Non-pigmented ciliary epithelial cell (primary cell): ENCODE results near the gene HOXD13.

Experiments
- DNase-seq: peaks from one replicate; pipeline ENCODE4 v3.0.0-alpha.2; 2010; ENCODE audit warnings: low read depth

Gene HOXD13

DNA sequence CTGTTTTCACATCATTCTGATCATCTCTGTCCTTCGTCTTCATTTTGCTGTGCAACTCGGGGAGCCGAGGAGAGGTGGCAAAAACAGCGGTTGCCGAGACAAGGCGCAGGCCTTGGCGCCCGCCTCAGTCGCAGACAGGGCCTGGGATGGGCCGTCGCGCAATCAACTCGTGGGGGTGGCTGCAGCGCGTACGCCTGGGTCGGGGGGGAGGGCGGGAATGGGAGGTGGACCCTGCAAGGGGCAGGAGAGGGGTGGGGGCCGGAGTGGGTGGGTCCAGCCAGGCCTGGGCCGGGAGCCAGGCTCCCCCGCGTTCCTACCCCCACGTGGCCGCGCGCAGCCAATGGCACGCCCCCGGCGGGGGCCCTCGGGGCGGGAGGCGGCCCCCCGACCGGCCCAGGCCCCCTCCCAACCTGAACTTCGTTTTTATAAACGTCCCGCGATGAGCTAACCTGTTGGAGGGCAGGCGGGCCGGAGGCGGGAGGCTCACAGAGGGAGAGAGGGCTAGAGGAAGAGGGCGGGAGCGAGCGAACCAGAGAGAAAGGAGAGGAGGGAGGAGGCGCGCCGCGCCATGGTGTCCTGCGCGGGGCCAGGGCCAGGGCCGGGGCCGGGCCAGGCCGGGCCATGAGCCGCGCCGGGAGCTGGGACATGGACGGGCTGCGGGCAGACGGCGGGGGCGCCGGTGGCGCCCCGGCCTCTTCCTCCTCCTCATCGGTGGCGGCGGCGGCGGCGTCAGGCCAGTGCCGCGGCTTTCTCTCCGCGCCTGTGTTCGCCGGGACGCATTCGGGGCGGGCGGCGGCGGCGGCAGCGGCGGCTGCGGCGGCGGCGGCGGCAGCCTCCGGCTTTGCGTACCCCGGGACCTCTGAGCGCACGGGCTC is at the start of gene HOXD13:
TSS of gene HOXD13 (plus strand) at position 452 of the 875 bp plus-strand sequence. CDS start at position 622, 170 bp downstream.
- no peak for DNase-seq

DNA sequence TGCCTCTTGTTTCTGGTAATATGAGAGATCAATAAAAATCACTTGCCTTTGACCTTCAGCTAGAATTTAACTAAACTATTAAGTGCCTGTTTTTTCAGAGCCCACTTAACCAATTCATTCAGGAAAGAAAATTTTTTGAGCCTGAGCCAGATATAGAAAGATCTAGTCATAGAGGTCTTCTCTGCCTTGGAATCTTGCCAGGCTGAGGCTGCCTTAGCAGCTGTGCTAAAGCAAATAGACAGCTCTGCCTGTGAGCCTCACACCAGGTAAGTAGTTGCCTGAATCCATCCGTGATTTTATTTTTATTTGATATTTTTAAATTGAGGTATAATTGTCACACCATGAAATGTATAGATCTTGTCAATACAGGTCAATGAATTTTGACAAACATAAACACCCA is 36.1 kb upstream of the HOXD13 start:
- DNase-seq = no peak

DNA sequence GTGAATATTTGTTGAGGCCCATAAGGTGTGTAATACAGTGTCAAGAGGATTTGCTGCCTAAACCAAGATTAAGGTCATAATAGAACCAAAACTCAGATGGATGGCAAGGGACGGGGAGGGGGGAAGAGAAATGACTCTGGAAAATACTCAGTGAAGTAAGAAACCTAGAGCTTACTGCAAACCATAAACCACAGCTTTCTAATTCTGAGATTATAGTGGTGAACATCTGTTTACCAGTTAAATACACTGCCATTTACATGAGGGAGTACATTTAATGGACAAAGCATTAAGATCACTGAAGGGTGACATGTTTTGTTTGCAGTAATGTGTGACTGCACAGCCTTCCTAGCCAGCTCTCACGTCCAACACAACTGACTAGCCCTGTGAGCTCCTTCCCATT is 28.6 kb upstream of the HOXD13 start:
- no peak for DNase-seq

DNA sequence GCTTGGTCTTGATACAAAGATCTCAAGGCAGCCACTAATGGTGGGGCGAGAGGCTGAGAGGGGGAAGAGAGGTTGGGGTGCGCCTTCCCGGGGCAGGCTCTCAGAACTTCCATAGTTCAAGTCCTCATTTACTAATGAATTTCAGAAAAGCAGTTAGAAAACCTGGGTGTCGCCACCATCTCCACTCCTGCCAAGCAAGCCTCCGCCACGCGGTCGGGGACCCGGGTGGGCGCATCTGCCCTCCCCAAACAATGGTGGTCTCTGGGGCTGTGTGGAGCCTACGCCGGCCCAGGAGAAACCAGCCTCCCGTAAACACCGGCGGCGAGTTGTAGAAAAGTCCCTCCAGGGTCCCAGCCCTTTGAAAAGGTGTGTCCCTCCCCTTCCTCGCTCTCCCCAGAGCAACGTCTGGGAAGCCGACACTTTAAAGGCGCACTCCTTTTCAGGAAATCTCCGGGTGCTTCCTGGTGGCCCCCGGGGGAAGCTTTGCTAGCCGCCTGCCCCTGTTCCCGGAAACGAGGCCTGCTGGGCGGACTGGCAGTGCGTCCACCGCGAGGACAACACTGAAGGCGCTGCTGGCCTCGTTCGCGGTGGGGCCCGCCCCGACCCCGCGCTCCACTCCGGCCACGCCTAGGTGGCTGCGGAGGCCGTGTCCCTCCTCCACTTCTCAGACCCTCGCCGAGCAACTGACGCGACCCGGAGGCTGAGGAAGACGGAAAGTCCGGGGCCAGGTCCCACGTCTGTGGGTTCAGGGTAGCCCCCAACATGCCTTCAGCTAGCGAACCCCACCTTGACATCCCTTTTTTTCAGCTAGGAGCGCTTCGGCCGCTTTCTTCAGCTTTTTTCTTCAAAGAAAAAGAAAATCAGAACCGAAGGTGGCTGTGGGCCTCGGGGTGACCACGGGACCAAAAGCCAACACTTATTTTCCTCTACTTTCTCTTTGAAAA is 25.6 kb upstream of the HOXD13 start:
- no peak for DNase-seq

DNA sequence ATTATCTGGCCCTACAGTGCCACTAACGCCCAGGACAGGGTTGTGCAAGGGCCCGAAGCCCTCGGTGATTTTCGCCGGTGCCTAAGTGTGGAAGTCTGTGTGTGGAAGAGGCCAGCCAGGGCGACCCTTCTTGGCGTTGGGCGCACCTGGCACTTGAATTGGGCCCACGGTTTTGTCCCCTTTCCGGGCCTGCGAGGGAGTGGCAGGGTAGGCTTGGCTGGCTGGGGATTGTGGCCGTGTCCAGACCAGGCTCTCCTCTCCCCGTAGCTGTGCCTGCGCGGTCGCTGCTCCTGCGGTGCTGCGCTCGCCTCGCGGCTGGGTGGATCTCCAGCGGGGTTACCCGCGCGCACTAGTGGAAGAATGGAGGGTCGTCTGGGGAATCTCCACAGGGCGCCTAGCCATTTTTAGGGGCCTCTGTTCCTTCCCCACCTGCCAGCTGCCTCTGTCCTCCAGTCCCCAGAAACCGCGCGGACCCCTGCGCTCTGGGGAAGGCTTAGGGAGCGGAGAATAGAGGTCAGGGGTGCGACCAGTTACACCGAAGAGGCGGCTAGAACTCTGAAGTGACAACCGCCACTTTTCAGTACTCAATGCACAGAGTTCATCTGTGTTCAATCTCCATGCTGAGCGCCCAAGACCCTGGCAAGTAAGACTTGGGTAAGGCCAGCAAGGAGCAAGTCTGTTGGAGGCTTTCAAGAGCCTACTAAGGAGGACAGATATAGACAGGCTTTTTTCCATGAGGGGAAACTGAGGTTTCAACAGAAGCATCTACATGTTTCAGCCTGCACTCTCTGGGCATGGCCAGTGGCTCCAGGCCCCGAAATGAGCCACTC is 24.7 kb upstream of the HOXD13 start:
- DNase-seq = no peak

DNA sequence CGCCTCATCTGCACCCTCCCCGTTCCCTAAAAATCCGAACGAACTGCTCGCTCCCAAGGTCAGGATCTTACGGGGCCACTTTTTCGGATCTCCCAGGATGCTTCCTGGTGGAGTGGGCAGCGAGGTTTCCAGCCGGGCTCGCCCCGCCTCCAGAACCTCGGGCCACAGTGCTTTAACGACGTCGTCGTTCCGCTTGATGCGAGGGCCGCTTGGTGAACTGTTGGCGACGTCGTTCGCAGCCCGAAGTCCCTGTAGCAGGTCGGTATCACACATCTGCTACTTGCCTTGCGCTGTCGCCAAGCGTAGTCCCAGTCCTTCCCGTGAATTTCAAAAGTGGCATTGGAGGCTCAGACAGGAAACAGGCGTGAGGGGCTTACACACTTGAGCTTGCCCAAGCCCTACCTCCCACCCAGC is 24.1 kb upstream of the HOXD13 start:
- DNase-seq = no peak

DNA sequence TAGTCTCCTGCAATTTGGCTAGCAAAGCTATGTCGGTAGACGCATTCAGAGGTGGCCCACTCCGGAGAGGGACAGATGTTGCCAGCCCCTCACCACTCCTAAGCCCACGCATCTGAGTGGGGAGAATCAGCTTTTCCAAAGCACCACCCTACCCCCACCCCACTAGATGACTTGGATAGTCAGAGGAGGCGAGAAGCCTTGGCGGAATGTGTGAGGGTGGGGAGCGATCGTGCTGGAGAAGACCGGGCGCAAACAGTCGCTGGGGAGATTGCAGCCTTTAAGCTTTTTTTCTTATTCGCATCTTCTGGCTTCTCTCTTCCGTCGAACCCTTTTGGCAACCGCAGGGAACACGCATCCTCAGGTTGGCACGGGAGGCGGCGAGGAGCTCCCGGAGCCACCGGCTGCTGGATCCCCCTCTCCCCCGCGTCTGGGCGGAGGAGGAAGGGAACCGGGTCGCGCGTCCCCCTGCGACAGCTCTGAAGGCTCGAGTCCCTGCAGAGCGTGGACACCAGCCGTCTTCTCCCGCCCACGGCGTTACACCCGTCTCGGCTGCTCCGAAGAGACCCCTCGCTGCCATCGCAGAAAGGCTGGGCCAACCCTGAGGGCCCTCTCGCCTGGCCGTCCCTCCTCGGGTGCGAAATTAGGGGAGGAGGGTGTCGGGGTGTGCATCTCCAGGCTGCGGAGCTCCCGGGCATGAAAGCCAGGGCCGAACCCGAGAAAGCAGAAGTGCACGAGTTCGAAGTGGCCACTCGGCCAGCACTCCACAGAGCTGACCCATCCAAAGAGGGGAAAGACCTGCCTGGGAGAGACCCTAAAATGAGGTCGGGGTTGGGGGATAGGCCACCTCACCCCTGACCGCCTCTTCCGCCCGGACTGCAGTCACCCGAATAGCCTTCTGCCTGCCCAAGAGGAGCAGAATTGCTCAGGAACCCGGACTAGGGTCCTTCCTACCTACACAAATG is 20.9 kb upstream of the HOXD13 start:
- no peak for DNase-seq

DNA sequence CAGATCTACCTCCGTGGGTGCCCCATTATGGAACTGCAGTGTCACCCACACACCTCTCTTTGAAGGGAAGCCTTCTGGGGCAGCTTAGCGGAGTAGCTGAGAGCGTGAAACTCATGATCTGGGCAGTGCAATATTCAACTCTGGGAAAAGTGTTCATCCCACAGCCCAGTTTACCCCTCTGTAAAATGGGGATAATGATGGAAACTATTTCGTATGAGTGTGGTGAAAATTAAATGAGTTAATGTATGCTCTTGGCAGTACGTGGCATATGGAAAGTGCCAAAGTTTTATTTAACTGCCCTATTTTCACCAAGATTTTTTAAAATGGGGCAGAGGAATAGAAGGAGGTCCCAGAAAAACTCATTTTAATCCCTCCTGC is 20.2 kb upstream of the HOXD13 start:
- no peak for DNase-seq

DNA sequence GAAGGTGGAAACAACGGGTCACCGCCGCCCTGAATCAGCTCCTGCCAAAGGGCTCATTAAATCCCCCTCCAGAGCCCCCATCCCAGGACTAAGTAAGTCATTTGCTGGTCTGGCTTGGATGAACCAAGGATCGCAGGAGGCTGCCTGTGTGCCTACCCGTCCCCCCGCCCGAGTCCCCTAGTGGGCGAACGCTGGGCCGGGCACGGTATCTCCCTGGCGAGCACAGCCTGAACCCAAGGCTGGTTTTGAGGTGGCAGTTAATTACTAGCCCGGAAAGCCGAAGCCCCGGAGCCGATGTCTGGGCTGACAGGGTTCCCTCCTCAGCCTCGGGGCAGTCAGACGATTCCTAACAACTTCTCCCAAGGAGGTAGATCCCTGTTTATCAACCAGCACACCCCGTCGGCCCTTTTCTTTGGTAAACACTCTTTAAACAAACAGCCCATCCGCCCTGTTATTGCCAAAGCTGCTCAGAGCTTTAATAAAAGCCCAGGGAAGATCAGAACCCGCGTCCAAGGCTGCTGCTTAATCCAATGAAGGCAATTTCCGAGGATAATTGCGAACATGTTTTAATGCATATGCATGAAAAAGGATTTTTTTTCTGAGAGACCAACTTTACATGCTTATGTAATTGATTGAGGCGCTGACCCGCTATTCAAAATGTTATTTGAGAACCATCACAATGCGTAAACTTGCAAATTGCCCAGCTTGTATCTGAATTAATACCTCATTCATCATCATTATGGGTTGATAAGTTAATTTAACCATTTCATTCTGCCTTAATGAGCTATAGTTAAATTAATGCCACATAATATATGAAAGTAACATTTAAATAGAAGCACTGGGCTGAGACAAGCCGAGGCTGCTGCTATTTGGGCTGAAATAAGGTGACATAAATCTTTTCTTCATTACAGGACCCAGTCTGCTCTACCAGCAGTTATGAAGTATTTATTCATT is 19.3 kb upstream of the HOXD13 start:
- DNase-seq = no peak

DNA sequence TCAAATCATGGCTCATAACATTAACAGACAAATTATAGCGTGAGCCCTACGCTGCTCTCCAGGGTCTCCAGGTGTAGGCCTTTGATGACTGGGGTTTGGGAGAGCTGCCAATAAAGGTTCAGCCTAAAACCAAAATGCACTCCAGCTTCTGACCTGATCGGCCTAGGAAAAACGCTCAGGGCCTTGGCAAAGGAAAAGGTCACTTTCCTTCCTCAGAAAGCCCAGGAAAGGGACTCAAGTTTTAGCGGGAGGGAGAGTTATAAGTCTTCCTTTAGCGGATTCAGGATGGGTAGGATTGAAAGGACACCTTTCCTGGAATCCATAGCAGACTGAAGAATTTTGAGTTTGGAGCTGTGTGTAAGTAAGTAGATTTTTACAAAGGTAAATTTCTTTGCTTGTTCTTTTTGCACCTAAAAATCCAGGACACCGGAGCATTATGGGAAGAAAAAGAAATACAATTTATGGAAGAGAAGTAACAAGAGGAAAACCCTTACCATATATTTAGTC is 17.5 kb upstream of the HOXD13 start:
- DNase-seq = no peak

DNA sequence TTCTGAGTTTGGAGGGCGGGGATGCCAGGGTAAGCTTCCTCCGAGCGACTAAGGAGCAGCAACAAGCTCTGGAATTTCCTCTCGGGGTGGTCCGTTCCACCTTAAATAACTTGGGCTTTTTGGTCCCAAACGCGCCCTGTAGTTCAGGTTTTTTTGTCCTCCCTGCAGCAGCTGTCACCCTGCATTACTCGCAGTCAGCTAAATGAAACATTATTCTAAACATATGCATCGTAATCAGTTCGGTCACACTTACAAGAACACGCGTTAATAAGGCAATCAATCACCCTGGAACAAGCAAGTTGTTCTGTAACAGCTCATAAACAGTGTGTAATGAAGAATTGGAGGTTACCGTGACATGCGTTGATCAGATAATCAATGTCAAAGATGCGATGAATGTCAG is 17.0 kb upstream of the HOXD13 start:
- no peak for DNase-seq

DNA sequence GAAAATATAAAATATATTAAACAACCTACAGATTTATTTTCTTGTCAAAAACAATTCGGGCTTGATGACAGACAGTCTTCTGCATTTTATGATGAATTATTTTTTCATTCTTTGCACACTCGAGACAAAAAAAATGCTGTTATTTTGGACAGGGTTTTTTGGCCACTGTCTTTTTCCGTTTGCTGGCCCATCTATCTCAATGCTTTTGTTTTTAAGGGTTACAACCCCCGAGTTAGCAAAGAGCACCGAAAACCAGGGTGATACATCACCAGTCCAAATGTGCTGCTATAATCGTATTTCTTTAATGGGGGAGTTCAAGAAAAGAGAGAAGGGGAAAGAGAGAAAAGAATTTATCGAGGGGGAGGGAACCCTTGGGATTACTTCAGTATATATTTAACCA is 16.5 kb upstream of the HOXD13 start:
- no peak for DNase-seq

DNA sequence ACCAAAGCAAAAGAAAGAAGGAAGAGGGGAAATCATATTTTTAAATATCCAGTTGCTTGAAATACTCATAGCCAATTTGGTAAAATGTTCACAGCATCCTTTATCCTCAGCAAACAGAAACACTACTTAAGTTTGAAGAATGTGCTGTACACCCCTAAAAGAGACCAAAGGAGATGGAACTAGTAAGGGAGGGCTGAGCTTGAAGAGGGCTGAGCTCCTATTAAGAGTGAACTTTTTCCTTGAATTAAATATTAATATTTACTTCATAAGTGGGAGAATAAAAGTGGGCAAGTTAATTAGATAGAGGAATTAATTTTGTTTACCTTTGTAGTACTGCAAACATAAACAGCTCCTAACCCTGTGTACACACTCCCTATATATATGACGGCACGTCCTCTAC is 15.7 kb upstream of the HOXD13 start:
- no peak for DNase-seq

DNA sequence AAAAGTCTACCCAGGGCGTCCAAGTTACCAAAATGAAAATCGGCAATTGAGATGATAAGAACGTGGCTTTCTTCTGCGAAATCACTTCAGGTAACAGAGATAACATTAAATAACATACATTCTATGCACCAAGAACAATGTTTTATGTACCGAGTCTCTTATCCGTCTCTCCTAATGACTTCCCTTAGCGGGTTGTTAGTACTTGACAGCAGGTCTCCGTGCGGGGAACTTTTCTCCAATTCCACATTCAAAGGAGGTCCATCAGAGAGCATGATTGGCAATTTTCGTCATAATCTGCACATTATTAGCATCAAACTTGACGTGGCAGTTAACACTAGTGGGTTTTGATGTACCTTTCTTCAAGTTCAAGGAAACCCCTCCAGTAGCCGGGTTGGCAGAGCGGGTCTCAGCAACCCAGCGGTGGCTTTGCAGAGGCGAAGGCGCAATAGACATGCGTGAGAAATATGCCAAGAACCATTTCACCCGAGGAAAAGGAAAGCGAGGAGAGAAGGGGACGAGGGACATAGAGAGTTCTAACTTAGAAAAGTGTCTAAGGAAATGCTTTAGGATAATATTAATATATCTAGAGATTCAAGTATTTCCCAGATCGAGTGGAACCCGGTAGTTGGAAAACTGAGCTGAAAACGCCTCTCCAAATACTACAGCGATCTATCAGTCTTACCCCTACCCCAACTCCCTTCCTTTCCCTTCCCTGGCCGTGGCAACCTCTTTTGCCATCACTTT is 13.8 kb upstream of the HOXD13 start:
- DNase-seq = no peak

DNA sequence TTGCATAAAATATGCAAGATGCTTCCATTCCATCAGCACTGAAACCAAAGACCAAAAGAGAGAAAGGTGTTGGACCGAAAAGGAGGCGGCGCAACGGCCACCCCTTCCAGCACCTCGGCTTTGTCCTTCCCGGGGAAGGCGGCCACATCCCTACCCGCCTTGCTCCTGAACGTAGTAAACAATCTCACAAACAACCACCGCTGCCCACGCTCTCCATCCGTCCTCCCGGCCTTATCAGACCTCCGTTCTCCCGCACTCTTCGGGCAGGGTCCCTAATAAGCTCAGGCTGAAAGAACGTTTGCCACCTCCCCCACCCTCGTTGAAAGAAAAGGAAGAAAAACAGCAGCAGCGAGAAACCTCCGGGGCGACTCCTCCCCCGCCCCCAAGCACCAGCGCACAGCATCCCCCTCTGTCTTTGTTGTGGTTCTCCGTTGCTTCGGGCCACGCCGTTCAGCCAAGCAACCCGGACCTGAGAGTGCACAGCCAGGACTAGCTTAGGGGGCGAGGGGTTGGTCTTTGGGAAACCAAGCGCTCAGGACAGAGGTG is 13.2 kb upstream of the HOXD13 start:
- no peak for DNase-seq

DNA sequence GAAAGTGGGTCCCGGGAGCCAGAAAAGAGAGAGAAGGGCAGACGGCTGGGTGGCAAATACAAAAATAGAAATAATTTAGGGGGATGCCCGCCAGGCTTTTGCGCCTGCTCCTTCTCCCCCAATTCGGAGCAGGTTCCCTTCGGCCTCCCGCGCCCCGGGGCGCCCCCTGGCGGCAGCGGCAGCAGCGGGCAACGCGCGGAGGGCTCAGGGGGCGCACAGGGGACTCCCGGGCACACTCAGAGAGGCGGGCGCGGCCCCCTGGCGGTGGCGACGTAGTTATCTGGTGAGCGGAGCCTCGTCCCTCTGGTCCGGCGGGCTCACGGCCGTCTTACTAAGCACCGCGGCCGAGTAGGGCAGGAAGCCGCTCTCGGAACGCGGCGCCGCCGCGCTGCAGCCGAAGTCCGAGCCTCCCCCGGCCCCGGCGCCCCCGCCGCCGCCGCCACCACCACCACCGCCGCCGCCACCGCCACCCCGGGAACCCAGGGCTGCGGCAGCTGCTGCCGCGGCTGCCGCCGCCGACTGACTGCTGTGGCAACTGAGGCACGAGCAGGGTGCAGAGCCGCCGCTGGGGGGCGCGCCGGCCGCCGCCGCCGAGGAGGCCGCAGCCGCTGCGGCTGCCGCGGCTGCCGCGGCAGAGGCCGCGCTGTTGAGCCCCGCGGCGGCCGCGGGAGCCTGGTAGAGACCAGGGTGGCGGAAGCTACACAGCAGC is 12.5 kb upstream of the HOXD13 start:
- no peak for DNase-seq

DNA sequence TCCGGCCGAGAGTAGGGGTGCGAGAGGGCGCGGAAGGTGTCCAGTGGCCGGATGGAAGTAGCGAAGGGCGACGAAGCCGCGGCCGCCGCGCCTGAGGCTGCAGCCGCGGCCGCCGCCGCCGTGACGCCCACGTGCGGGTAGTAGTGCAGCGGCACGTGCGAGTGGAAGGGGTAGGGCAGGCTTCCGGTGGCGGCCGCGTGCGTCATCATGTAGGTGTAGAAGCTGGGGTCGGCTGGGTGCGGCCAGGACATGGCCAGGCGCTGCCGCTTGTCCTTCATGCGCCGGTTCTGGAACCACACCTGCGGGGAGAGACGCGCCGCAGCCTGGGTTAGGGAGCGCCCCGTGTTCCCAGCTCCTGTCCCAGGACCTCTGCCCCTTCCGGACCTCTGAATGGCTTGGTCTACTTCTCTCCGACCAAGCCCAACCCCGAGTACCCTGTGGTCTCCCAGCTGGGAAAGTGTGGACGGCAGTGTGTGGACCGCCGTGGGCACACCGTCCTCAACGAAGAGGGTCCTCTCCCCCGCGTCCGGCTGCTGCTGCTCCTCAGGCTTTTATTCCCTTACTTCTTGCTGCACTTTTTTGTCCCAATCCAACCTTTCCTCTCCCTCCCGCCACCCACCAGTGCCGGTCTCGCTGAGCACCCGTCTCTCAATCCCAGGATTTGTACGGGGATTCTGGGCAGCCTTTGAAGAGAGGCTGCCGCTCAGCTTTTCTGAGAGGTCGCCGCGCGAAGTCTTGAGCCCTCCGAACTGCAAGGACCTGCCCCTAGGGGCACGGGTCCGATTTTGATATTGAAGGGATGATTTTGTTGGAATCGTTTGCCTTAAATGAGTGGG is 11.8 kb upstream of the HOXD13 start:
- no peak for DNase-seq
